ENCODE measurements around the gene LYZL6.

DNA sequence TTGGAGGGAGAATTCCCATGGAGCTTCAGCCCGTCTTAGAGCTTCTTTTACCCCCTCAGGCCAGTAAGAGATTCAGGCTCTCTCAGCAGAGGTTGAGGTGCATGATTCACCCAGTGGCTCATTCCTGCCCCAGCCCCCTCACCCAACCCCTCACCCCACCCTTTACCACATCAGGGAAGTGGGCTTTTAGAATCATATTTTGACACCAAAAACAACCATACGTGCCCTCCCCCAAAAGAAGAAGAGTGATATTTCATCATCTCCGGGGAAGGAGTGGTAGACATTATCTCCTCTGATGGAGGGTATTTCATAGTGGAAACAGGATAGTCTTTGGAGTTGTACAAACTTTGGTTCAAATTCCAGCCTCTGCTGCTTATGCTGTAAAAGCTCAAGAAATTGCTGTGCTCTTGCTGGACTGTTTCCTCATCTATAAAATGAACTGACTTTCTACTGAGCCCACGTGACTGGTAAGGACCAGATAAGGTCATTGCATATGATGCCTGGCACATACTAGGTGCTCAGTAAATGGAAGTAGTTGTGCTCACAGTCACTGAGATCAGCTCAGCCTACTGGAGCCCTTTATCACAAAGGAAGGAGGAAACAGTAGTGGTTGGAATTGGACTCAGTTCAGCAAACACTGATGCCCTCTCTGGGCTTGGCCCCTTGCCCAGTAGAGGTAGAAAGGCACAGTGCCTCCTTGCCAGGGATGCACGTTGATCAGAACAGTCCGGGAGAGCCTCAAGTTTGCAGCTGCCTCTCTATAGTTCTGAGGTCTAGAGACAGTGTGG lies 45.0 kb downstream of the LYZL6 start:
- TF ChIP-seq, protein P1, sequence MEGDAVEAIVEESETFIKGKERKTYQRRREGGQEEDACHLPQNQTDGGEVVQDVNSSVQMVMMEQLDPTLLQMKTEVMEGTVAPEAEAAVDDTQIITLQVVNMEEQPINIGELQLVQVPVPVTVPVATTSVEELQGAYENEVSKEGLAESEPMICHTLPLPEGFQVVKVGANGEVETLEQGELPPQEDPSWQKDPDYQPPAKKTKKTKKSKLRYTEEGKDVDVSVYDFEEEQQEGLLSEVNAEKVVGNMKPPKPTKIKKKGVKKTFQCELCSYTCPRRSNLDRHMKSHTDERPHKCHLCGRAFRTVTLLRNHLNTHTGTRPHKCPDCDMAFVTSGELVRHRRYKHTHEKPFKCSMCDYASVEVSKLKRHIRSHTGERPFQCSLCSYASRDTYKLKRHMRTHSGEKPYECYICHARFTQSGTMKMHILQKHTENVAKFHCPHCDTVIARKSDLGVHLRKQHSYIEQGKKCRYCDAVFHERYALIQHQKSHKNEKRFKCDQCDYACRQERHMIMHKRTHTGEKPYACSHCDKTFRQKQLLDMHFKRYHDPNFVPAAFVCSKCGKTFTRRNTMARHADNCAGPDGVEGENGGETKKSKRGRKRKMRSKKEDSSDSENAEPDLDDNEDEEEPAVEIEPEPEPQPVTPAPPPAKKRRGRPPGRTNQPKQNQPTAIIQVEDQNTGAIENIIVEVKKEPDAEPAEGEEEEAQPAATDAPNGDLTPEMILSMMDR (IDR thresholded peaks at IDR 0.05) = no peak
- TF ChIP-seq, protein P2, sequence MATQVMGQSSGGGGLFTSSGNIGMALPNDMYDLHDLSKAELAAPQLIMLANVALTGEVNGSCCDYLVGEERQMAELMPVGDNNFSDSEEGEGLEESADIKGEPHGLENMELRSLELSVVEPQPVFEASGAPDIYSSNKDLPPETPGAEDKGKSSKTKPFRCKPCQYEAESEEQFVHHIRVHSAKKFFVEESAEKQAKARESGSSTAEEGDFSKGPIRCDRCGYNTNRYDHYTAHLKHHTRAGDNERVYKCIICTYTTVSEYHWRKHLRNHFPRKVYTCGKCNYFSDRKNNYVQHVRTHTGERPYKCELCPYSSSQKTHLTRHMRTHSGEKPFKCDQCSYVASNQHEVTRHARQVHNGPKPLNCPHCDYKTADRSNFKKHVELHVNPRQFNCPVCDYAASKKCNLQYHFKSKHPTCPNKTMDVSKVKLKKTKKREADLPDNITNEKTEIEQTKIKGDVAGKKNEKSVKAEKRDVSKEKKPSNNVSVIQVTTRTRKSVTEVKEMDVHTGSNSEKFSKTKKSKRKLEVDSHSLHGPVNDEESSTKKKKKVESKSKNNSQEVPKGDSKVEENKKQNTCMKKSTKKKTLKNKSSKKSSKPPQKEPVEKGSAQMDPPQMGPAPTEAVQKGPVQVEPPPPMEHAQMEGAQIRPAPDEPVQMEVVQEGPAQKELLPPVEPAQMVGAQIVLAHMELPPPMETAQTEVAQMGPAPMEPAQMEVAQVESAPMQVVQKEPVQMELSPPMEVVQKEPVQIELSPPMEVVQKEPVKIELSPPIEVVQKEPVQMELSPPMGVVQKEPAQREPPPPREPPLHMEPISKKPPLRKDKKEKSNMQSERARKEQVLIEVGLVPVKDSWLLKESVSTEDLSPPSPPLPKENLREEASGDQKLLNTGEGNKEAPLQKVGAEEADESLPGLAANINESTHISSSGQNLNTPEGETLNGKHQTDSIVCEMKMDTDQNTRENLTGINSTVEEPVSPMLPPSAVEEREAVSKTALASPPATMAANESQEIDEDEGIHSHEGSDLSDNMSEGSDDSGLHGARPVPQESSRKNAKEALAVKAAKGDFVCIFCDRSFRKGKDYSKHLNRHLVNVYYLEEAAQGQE (IDR thresholded peaks at IDR 0.05; ENCODE audit: insufficient read depth in 1 of 2, low read depth in 2 of 2, low read length in 1 of 2) = no peak
- TF ChIP-seq POLR2AphosphoS5 (IDR thresholded peaks at IDR 0.05; ENCODE audit: low read depth, low read length) = no peak
